Measurements from ENCODE around the gene MYLK3. TPM values are rescaled to one million over a fixed set of nuclear protein-coding genes. Genes with fewer than 3 reads are reported as not detected.

The MYLK3 gene
- total and polyA plus RNA-seq, 2 donors (not counting 3 experiments of a cell fraction or from before 2014, with no cell fraction given) = not detected

GRCh38 chr16:46713634-46714033, 34.5 kb downstream of the MYLK3 start:
- Histone ChIP-seq H3K9me3 (replicated peaks; ENCODE audit: control insufficient read depth, insufficient read depth, low read length) (no peaks in the 10 kb centered on the region), H3K4me3 (replicated peaks in 1 of 3; ENCODE audit: insufficient read depth in 1 of 3, low read depth in 1 of 3, low read length in 3 of 3) (no peak overlapping the region), H3K36me3 (ENCODE audit: control insufficient read depth in 2 of 2, extremely low read depth in 1 of 2, insufficient read depth in 2 of 2, low read length in 2 of 2) (no peaks in the 10 kb centered on the region), H3K4me1 (ENCODE audit: control insufficient read depth, extremely low read depth, insufficient read depth, low read length) (no peaks in the 10 kb centered on the region), H4K20me1 (replicated peaks; ENCODE audit: control insufficient read depth, extremely low read depth, insufficient read depth, low read length) (no peaks in the 10 kb centered on the region), H3K27me3 (ENCODE audit: control insufficient read depth in 2 of 2, insufficient read depth in 2 of 2, low read length in 2 of 2) (no peaks in the 10 kb centered on the region), H3K4me2 (ENCODE audit: insufficient read depth, low read length) (no peak overlapping the region), H2AFZ (ENCODE audit: low read depth, low read length) (no peak overlapping the region), H3K79me2 (ENCODE audit: control insufficient read depth, insufficient read depth, low read length) (no peaks in the 10 kb centered on the region), H3K9me1 (replicated peaks; ENCODE audit: control insufficient read depth, extremely low read depth, insufficient read depth, low read length) (no peaks in the 10 kb centered on the region), H3K9ac (replicated peaks; ENCODE audit: extremely low read depth, insufficient read depth, low read length) (no peak overlapping the region), H3K27ac (ENCODE audit: insufficient read depth, low read depth, low read length) (no peak overlapping the region)
- TF ChIP-seq GATA2 (IDR thresholded peaks at IDR 0.05; ENCODE audit: insufficient read depth, insufficient read length, low read depth, low read length) (no peak), JUN (IDR thresholded peaks at IDR 0.05; ENCODE audit: borderline replicate concordance, insufficient read depth, insufficient read length, low read depth) (no peak), MAX (IDR thresholded peaks at IDR 0.05; ENCODE audit: insufficient read depth, insufficient read length) (no peak), EZH2 (IDR thresholded peaks at IDR 0.05; ENCODE audit: borderline replicate concordance, low read depth, low read length, severe bottlenecking) (no peak), FOS (IDR thresholded peaks at IDR 0.05; ENCODE audit: borderline replicate concordance, insufficient read depth, low read length) (no peak), POLR2A (IDR thresholded peaks at IDR 0.05; ENCODE audit: low read depth, low read length) (no peak), POLR2AphosphoS5 (IDR thresholded peaks at IDR 0.05; ENCODE audit: insufficient read depth, low read depth, low read length) (no peak), CTCF (IDR thresholded peaks at IDR 0.05; ENCODE audit: extremely low read depth in 1 of 2, insufficient read depth in 1 of 2, low read depth in 1 of 2, low read length in 2 of 2) (no peak), MYC (IDR thresholded peaks at IDR 0.05; ENCODE audit: low read depth, low read length) (no peak)
- POLR2A ChIA-PET = no interaction called here
- BruUV-seq (replicated peaks) = no TSS peak
- dilution Hi-C loops (cut with MboI; ENCODE audit: extremely low pct_ligation_motif_present, low sequenced_read_pairs) (no loop called here), intact Hi-C loops (cut with micrococcal nuclease) (no loop called here)
- no peak for DNase-seq (ENCODE audit: low read depth, low spot score)
- CTCF ChIA-PET = interaction anchor here (1.2 kb wide), 1 partner anchor 9 kb away, joined by 3 read pairs; no protein-coding TSS in a partner anchor
- no peak for FAIRE-seq
